Right lobe of liver (tissue), 4 donors: Measurements from ENCODE around the gene SLC6A20.

Experiments
- CTCF ChIP-seq, 4 donors: fragments of 200-600 bp in 3 of 4; fragments of 450-650 bp in 1 of 4; IDR thresholded peaks; one replicate each; pipeline versions ENCODE4 v1.5.1 to v1.8.0; 2016 to 2022; ENCODE audit warnings: antibody characterized with exemption in 4 of 4, mild to moderate bottlenecking in 2 of 4
- POLR2A ChIP-seq: fragments of 450-650 bp; IDR thresholded peaks from one replicate; pipeline ENCODE4 v1.6.1; 2017; ENCODE audit warnings: antibody characterized with exemption, mild to moderate bottlenecking
- donor health status: DM: no; HTN: no; CAD: no.
- donor health status: DM: no; HTN: no; CAD: no.
- donor health status: DM: no; HTN: yes; CAD: no.

DNA sequence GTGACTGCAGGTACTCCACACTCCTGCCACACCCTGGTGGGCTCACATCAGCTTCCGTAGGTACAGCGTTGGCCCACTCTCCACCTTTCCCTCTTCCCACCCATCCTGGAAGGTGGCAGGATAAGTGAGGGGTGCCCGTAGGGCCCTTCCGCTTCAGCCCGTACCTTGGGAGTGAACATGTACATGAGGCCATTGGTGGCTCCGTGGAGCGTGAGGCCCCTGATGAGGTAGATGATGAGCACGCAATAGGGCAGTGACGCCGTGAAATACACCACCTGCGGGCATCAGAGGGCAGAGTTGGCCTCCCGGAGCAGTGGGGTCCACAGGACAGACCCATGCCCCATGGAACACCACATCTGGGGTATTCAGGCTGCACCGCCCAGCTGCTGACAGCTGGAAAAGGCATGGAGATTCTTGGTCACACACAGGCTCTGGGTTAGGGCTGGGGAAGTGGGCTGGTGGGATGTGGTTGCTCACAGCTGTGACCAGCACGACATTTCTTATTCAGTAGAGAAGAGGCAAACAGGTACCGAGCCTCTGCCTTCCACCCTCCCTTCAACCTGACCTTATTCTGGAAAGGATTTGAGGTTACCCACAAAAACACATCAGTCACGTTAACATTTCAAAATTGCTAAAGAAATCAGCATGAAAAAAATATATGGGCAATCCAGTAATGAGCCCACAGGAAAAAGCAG, 23.8 kb downstream of the SLC6A20 start:
- TF ChIP-seq CTCF (IDR thresholded peaks at IDR 0.05): no peak
- TF ChIP-seq POLR2A: no peak
